HK-2 (cell line): ENCODE measurements around the gene METTL3.

ENCODE experiments used
- DNase-seq: peaks from one replicate; pipeline ENCODE4 v3.0.0-alpha.2; 2018; ENCODE audit not compliant: unreplicated experiment

The METTL3 gene

DNA sequence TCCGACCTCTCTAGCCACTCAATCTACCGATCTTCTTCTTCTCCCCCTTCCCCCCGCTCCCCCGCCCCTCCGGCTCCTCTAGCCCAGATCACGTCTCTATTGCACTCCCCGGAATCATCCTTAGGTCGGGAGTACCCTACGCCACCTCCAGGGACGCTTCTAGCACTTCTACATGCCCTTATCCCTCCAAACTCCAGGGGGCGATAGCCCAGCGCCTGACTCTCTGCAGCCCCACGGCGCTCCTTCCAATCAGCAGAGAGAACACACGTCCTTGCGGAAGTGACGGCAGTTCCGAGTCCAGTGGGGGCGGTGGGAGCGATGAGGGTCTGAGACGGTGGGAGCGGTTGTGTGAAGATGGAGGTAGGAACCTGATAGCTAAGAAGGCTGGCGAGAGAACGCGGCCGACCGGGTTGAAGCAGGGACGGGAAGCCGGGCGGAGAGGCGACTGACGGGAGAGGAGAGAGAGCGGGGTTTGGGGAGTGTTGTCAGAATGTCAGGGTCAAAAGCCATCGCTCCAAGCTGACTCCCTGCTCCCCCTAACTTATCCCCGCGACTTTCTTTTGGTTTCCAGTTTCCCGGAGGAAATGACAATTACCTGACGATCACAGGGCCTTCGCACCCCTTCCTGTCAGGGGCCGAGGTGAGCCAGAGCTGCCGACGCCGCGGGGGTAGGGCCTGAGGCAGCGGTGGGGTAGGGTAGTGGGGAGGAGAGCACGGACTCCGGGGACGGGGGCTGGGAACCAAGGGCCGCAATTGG is 34.0 kb downstream of the METTL3 start, which contains the start of the genes RAB2B and TOX4:
Gene RAB2B (minus strand): TSS at position 35 of the 757 bp plus-strand sequence. CDS start 87 bp downstream, outside the sequence.
Gene TOX4 (plus strand): TSS at position 271 of the 757 bp plus-strand sequence. CDS start 84 bp downstream, at position 355.
- DNase-seq = peak; percentile 96

DNA sequence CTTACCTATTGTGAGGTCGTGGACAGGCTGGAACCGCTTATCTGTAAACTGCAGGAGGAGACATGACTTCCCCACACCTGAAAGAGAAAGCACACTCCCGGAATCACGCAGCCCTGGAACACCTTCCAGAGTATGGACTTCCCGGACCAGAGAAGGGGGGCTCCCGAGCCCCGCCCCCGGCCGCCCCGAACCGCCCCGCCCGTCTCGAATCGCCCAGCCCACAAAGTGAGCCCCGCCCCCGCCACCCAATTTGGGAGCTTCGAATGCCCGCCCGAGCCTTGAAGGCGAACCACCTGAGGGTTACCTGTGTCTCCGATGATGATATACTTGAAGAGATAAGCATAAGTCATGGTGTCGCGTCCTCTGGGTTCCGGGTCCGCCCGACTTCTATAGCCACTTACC is 34.6 kb downstream of the METTL3 start:
- peak; percentile 82 for DNase-seq

DNA sequence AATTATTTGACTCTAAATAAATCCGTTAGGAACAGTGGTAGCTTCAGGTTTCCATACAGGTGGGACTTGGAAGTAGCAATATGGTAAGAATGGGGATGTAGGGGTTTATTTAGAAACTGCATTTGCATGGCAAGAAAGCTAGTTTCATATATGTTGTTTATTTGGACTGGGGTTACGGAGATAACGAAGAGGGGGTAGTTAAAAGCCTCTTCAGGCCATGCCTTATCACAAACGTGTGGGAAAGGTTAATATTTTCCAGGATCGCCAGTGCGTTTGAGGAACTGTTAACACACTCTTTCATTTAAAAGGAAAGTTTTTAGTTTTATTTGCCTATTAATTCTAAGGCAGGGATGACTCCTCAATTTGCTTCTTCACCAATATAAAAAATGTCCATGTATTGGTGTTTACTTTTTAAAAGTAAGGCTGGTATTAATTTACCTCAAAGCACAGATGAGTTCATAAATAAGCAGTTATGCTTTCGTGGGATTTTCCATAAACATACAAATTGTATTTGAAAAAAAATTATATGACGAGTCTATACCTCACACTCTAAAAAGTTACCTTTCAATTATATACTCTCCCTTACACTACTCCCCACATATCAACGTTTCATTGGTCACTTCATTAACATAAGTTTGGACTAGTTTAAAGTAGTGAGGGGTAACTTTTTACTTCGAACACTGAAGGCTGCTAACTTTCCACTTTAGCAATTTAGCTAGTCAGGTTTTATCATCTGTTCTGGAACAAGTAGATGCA is 35.2 kb downstream of the METTL3 start:
- DNase-seq = no peak

DNA sequence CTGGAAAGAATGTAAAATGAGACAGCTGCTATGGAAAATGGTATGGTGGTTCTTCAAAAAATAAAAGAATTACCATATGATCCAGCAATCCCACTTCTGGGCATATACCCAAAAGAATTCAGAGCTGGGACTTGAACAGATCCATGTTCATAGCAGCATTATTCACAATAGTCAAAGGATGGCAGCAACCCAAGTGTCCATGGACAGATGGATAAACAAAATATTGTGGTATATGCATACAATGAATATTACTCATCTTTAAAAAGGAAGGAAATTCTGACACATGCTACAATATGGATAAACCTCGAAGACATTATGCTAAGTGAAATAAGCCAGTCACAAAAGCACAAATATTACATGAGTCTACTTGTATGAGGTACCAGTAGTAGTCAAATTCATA is 43.5 kb downstream of the METTL3 start:
- DNase-seq = no peak

DNA sequence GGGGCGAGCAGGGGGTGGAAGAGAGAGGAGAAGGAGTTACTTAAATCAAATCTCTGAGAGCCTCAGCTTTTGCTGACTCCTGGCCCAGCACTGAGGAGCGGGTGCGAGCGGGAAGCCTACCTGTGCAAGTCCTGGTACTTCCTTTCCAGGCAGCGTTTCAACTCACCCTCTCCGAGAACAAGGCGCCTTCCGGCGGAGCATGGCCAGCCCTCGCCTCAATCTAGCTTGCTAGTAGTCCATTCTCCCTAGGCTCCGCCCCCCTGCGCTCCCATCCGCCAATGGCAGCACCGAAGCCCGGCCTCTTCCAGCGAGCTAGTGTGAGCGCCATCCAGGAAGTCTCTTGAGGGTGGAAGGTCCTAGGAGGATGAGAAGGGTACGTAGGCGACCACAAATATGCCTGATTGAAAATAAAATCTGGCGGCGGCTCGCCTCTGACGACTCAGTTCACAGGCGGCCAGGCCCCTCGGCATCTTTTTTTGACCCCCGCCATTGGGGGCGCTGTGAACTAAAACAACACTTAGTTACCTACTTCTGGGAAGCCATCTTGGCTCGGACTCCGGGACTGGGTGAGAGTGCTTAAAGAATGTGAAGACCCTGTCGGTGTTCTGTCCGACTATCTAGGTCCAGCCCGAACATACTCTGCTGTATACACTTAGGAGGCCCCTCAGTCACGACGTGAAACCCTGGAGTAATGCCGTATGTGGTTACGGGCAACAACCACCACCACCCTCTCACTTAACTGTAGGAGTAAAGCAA is 55.0 kb downstream of the METTL3 start, which contains the start of gene CHD8:
Gene CHD8 (minus strand): TSS at position 212 of the 756 bp plus-strand sequence. CDS start 24,480 bp downstream, outside the sequence.
- peak; percentile 99 for DNase-seq

DNA sequence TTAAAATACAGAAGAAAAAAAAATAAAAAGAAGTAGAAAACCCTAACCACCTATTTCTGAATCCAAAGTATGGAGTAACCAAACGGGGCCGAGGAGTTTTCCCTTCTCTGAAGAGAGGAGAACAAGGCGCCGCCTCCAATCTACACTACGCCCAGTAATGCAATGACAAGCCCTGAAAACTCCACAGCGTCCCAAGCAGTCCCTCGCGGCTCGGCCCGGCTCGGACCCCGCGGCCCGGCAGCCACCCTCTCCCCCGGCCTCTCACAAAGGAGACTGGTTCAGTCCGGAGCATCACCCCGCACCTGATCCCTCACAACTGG is 55.6 kb downstream of the METTL3 start:
- DNase-seq = no peak

DNA sequence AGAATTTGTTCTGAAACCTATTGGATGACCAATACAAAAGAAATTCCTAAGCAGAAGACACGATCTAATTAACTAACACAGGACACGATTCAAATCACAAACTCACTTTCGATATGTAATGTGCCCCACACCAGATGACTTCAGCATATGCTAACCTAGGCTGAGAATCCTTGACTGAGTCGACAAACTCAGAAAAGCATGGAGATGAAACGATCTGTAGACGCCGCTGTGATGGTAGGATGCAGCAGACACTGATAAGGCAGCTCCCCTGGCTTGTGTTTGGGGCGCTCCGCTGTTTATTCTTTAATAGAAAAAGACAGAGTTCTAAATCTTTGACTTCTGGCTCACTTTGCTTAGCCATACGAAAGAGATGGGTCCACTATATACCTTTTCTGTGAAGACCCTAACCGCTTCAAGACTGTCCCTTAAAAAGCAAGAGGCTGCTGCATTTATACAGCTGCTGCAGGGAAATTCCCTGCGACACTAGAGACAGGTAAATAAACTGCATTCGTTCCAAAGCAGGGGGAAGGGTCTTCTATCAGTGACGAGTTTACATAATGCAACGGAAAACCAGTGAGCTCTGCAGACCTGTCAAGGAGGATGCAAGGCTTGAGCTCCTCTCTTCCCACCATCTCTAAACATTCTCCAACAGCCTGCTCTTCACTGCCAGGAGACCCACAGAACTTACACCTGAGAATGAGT is 56.1 kb downstream of the METTL3 start:
- DNase-seq = no peak

DNA sequence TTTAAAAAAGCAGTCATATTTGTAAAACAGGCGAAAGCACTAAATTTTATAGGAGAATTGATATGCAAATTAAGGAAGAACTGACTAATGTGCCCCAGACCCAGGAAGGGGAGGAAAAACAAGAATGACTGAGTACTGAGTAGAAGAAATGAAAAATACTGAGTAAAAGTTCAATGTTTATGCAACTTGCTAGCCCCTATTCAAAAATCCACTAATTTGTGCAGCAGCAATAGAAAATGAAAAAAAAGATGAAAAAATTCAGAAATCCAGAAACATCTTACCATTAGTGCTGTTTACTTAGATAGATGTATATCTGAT is 61.3 kb downstream of the METTL3 start:
- no peak for DNase-seq
